AG04450 (cell line): ENCODE data around the gene DXO. TPM values are rescaled to one million over a fixed set of nuclear protein-coding genes. Genes with fewer than 3 reads are reported as not detected.
"Not testable (repeated sequence)": the region's sequence is repeated elsewhere in the genome, so short reads cannot be mapped to it uniquely, and the experiment has no call there.

ENCODE experiments used
- CTCF ChIA-PET: fragments of 300-600, 350-600 bp; formaldehyde crosslinking; extraction: SDS; loops from one replicate; lab custom pipeline; 2022; ENCODE audit warnings: antibody characterized with exemption, inconsistent platforms; lab: Charles Lee
- POLR2A ChIA-PET: fragments of 350-600 bp; formaldehyde crosslinking; extraction: SDS; loops from one replicate; lab custom pipeline; 2021; ENCODE audit warnings: antibody characterized with exemption, inconsistent platforms; lab: Yijun Ruan, JAX
- DNase-seq: peaks from one replicate; pipeline ENCODE4 v3.0.0-alpha.2; 2011; ENCODE audit warnings: low read depth, low spot score
- H3K27ac ChIP-seq: one replicate; pipeline ENCODE4 v1.5.1; 2012; ENCODE audit warnings: low read depth, low read length, control low read depth
- H3K27me3 ChIP-seq: one replicate; pipeline ENCODE4 v1.6.0; 2012; ENCODE audit warnings: low read length; ENCODE audit not compliant: control insufficient read depth, insufficient read depth
- H3K4me3 ChIP-seq: 2 replicates; pipeline ENCODE4 v1.5.1; 2011; ENCODE audit warnings: mild to moderate bottlenecking, low read depth, low read length, control low read depth
- H3K9me3 ChIP-seq: 2 replicates; pipeline ENCODE4 v1.5.1; 2012; ENCODE audit warnings: low read length; ENCODE audit not compliant: control insufficient read depth, insufficient read depth
- CTCF ChIP-seq: IDR thresholded peaks from 2 replicates; pipeline ENCODE4 v1.5.1; 2011; ENCODE audit warnings: low read depth, low read length, control low read depth, inconsistent platforms
- polyA plus RNA-seq: library from polyadenylated mRNA; depleted of rRNA; stranded (reverse); fragments of >200 nt; gene quantifications from 2 replicates; pipeline ENCODE4 v1.2.3, GENCODE V29; 2011

The DXO gene
- polyA plus RNA-seq, 1 experiment: 11.4 TPM

- TF ChIP-seq CTCF: no peak
- ChIA-PET POLR2A (no interaction called here), CTCF (interaction anchor here (1.5 kb wide), 1 partner anchor 9 kb away, joined by 5 read pairs; no protein-coding TSS in a partner anchor)
- no peaks in the 10 kb centered on the region for H3K27me3 ChIP-seq
- no peak for DNase-seq
- no peak overlapping the region for H3K27ac ChIP-seq
- no peak overlapping the region for H3K4me3 ChIP-seq
- H3K9me3 ChIP-seq: no peaks in the 10 kb centered on the region; the same call in 1 of the 2 replicates
These were observed 28.2 kb downstream of the DXO start for GRCh38 chr6:31943742-31944141.

GRCh38 chr6:31940256-31940664 lies 31.7 kb downstream of the DXO start:
- ChIA-PET CTCF (interaction anchor here (1.3 to 2.6 kb wide), 2 partner anchors 11 to 12 kb away, joined by 3 to 16 read pairs; no protein-coding TSS in a partner anchor), POLR2A (no interaction called here)

GRCh38 chr6:31935823-31936222 lies 36.1 kb downstream of the DXO start:
- Histone ChIP-seq H3K4me3 (no peak overlapping the region), H3K27me3 (no peaks in the 10 kb centered on the region), H3K27ac (no peak overlapping the region), H3K9me3 (no peaks in the 10 kb centered on the region)
- DNase-seq: no peak
- POLR2A ChIA-PET: no interaction called here
- CTCF ChIA-PET: no interaction called here
- TF ChIP-seq CTCF: no peak

More at GRCh38 chr6:31940256-31940664, 31.7 kb downstream of the DXO start:
- no peak; the same call in 1 of the 2 replicates for TF ChIP-seq CTCF
- no peaks in the 10 kb centered on the region for H3K27me3 ChIP-seq
- no peak overlapping the region for H3K27ac ChIP-seq
- H3K9me3 ChIP-seq: no peaks in the 10 kb centered on the region
- no peak for DNase-seq
- H3K4me3 ChIP-seq: no peak overlapping the region

- no peak for TF ChIP-seq CTCF
- Histone ChIP-seq H3K9me3 (no peaks in the 10 kb centered on the region), H3K27me3 (no peaks in the 10 kb centered on the region), H3K4me3 (no peak overlapping the region), H3K27ac (no peak overlapping the region)
- DNase-seq: no peak
- ChIA-PET POLR2A (no interaction called here), CTCF (no interaction called here)
These were observed 36.9 kb downstream of the DXO start for GRCh38 chr6:31935021-31935420.

- DNase-seq: no peak
- CTCF ChIA-PET: no interaction called here
- Histone ChIP-seq H3K4me3 (no peak overlapping the region), H3K9me3 (no peaks in the 10 kb centered on the region), H3K27me3 (no peaks in the 10 kb centered on the region), H3K27ac (no peak overlapping the region)
- TF ChIP-seq CTCF: no peak
- POLR2A ChIA-PET: no interaction called here
These were observed 38.4 kb downstream of the DXO start for GRCh38 chr6:31933537-31933936.

- H3K27ac ChIP-seq, H3K4me3 ChIP-seq, H3K27me3 ChIP-seq, CTCF ChIA-PET, H3K9me3 ChIP-seq, DNase-seq, POLR2A ChIA-PET: not testable (repeated sequence)
These were observed 39.8 kb downstream of the DXO start for GRCh38 chr6:31932137-31932536.
